ENCODE data around the gene COG8.
"Not testable (repeated sequence)": the region's sequence is repeated elsewhere in the genome, so short reads cannot be mapped to it uniquely, and the experiment has no call there.

Gene COG8

GRCh38 chr16:69307091-69307490 is 32.3 kb downstream of the COG8 start:
- H3K9me3 Mint-ChIP-seq: no peaks in the 10 kb centered on the region
- peaks cover 12% of the 10 kb centered on the region for H3K4me1 Mint-ChIP-seq (ENCODE audit: low read depth)
- no peak for DNase-seq (ENCODE audit: low spot score)
- H3K36me3 Mint-ChIP-seq (ENCODE audit: low read depth): peaks cover 17% of the 10 kb centered on the region
- H3K4me3 Mint-ChIP-seq: no peak overlapping the region
- H3K27me3 Mint-ChIP-seq (ENCODE audit: low read depth): no peaks in the 10 kb centered on the region
- no peak overlapping the region for H3K27ac Mint-ChIP-seq

- Mint-ChIP-seq H3K27me3 (ENCODE audit: low read depth) (no peaks in the 10 kb centered on the region), H3K4me1 (ENCODE audit: low read depth) (peaks cover 8% of the 10 kb centered on the region), H3K4me3 (no peak overlapping the region), H3K9me3 (no peaks in the 10 kb centered on the region), H3K27ac (no peak overlapping the region), H3K36me3 (ENCODE audit: low read depth) (peaks cover 16% of the 10 kb centered on the region)
- no peak for DNase-seq (ENCODE audit: low spot score)
Observed at GRCh38 chr16:69306031-69306430, 33.3 kb downstream of the COG8 start.

- H3K27ac Mint-ChIP-seq: no peak overlapping the region
- no peaks in the 10 kb centered on the region for H3K9me3 Mint-ChIP-seq
- H3K4me1 Mint-ChIP-seq (ENCODE audit: low read depth): peaks cover 2% of the 10 kb centered on the region
- H3K36me3 Mint-ChIP-seq (ENCODE audit: low read depth): peaks cover 17% of the 10 kb centered on the region
- no peak for DNase-seq (ENCODE audit: low spot score)
- no peak overlapping the region for H3K4me3 Mint-ChIP-seq
- H3K27me3 Mint-ChIP-seq (ENCODE audit: low read depth): no peaks in the 10 kb centered on the region
Observed at GRCh38 chr16:69302301-69302700, 37.1 kb downstream of the COG8 start.

GRCh38 chr16:69301861-69302260 is 37.5 kb downstream of the COG8 start:
- Mint-ChIP-seq H3K36me3 (ENCODE audit: low read depth) (peaks cover 17% of the 10 kb centered on the region), H3K27me3 (ENCODE audit: low read depth) (no peaks in the 10 kb centered on the region), H3K4me3 (no peak overlapping the region), H3K9me3 (no peaks in the 10 kb centered on the region), H3K27ac (no peak overlapping the region), H3K4me1 (ENCODE audit: low read depth) (peaks cover 2% of the 10 kb centered on the region)
- no peak for DNase-seq (ENCODE audit: low spot score)

GRCh38 chr16:69301187-69301586 is 38.2 kb downstream of the COG8 start:
- Mint-ChIP-seq H3K36me3 (ENCODE audit: low read depth) (peaks cover 19% of the 10 kb centered on the region), H3K4me3 (no peak overlapping the region), H3K4me1 (ENCODE audit: low read depth) (peaks cover 2% of the 10 kb centered on the region), H3K9me3 (no peaks in the 10 kb centered on the region), H3K27ac (no peak overlapping the region), H3K27me3 (ENCODE audit: low read depth) (no peaks in the 10 kb centered on the region)
- DNase-seq (ENCODE audit: low spot score): no peak

GRCh38 chr16:69298261-69298660 is 41.1 kb downstream of the COG8 start:
- Mint-ChIP-seq H3K27ac (no peak overlapping the region), H3K36me3 (ENCODE audit: low read depth) (peaks cover 14% of the 10 kb centered on the region), H3K27me3 (ENCODE audit: low read depth) (no peaks in the 10 kb centered on the region), H3K4me3 (no peak overlapping the region), H3K9me3 (no peaks in the 10 kb centered on the region), H3K4me1 (ENCODE audit: low read depth) (peaks cover under 1% of the 10 kb centered on the region)
- DNase-seq (ENCODE audit: low spot score): no peak

GRCh38 chr16:69296771-69297170 is 42.6 kb downstream of the COG8 start:
- not testable (repeated sequence) for H3K4me1 Mint-ChIP-seq (ENCODE audit: low read depth); DNase-seq (ENCODE audit: low spot score); H3K27me3 Mint-ChIP-seq (ENCODE audit: low read depth); H3K27ac Mint-ChIP-seq; H3K4me3 Mint-ChIP-seq; H3K9me3 Mint-ChIP-seq
- peaks cover 12% of the 10 kb centered on the region for H3K36me3 Mint-ChIP-seq (ENCODE audit: low read depth)

GRCh38 chr16:69294051-69294450 is 45.3 kb downstream of the COG8 start:
- H3K27me3 Mint-ChIP-seq (ENCODE audit: low read depth): no peaks in the 10 kb centered on the region
- no peak overlapping the region for H3K4me3 Mint-ChIP-seq
- H3K4me1 Mint-ChIP-seq (ENCODE audit: low read depth): no peaks in the 10 kb centered on the region
- peaks cover 2% of the 10 kb centered on the region for H3K36me3 Mint-ChIP-seq (ENCODE audit: low read depth)
- no peaks in the 10 kb centered on the region for H3K9me3 Mint-ChIP-seq
- no peak for DNase-seq (ENCODE audit: low spot score)
- H3K27ac Mint-ChIP-seq: no peak overlapping the region

GRCh38 chr16:69293401-69293800 is 46.0 kb downstream of the COG8 start:
- peaks cover 2% of the 10 kb centered on the region for H3K36me3 Mint-ChIP-seq (ENCODE audit: low read depth)
- no peak overlapping the region for H3K27ac Mint-ChIP-seq
- H3K4me3 Mint-ChIP-seq: no peak overlapping the region
- no peak for DNase-seq (ENCODE audit: low spot score)
- no peaks in the 10 kb centered on the region for H3K4me1 Mint-ChIP-seq (ENCODE audit: low read depth)
- H3K27me3 Mint-ChIP-seq (ENCODE audit: low read depth): no peaks in the 10 kb centered on the region
- H3K9me3 Mint-ChIP-seq: no peaks in the 10 kb centered on the region

GRCh38 chr16:69291657-69292056 is 47.7 kb downstream of the COG8 start:
- H3K4me1 Mint-ChIP-seq (ENCODE audit: low read depth); DNase-seq (ENCODE audit: low spot score); H3K36me3 Mint-ChIP-seq (ENCODE audit: low read depth); H3K9me3 Mint-ChIP-seq; H3K27me3 Mint-ChIP-seq (ENCODE audit: low read depth); H3K27ac Mint-ChIP-seq; H3K4me3 Mint-ChIP-seq: not testable (repeated sequence)

GRCh38 chr16:69286941-69287713 is 52.2 kb downstream of the COG8 start:
- H3K9me3 Mint-ChIP-seq: no peaks in the 10 kb centered on the region
- H3K4me3 Mint-ChIP-seq: no peak overlapping the region
- no peaks in the 10 kb centered on the region for H3K27me3 Mint-ChIP-seq (ENCODE audit: low read depth)
- no peaks in the 10 kb centered on the region for H3K4me1 Mint-ChIP-seq (ENCODE audit: low read depth)
- H3K36me3 Mint-ChIP-seq (ENCODE audit: low read depth): no peaks in the 10 kb centered on the region
- H3K27ac Mint-ChIP-seq: no peak overlapping the region
- peak; percentile 11 for DNase-seq (ENCODE audit: low spot score)

GRCh38 chr16:69285240-69285639 is 54.1 kb downstream of the COG8 start:
- no peak overlapping the region for H3K27ac Mint-ChIP-seq
- no peaks in the 10 kb centered on the region for H3K36me3 Mint-ChIP-seq (ENCODE audit: low read depth)
- no peaks in the 10 kb centered on the region for H3K4me1 Mint-ChIP-seq (ENCODE audit: low read depth)
- no peaks in the 10 kb centered on the region for H3K9me3 Mint-ChIP-seq
- no peaks in the 10 kb centered on the region for H3K27me3 Mint-ChIP-seq (ENCODE audit: low read depth)
- DNase-seq (ENCODE audit: low spot score): no peak
- H3K4me3 Mint-ChIP-seq: no peak overlapping the region

GRCh38 chr16:69283851-69284250 is 55.5 kb downstream of the COG8 start:
- Mint-ChIP-seq H3K4me1 (ENCODE audit: low read depth) (no peaks in the 10 kb centered on the region), H3K4me3 (no peak overlapping the region), H3K36me3 (ENCODE audit: low read depth) (no peaks in the 10 kb centered on the region), H3K27ac (no peak overlapping the region), H3K27me3 (ENCODE audit: low read depth) (no peaks in the 10 kb centered on the region), H3K9me3 (no peaks in the 10 kb centered on the region)
- DNase-seq (ENCODE audit: low spot score): no peak

- no peak overlapping the region for H3K4me3 Mint-ChIP-seq
- no peaks in the 10 kb centered on the region for H3K9me3 Mint-ChIP-seq
- no peak for DNase-seq (ENCODE audit: low spot score)
- no peak overlapping the region for H3K27ac Mint-ChIP-seq
- H3K4me1 Mint-ChIP-seq (ENCODE audit: low read depth): no peaks in the 10 kb centered on the region
- H3K27me3 Mint-ChIP-seq (ENCODE audit: low read depth): no peaks in the 10 kb centered on the region
- H3K36me3 Mint-ChIP-seq (ENCODE audit: low read depth): no peaks in the 10 kb centered on the region
Observed at GRCh38 chr16:69277413-69277812, 62.0 kb downstream of the COG8 start.
